Measurements from ENCODE around the gene TMEM42. TPM values are rescaled to one million over a fixed set of nuclear protein-coding genes. Genes with fewer than 3 reads are reported as not detected.

The TMEM42 gene
- total RNA-seq, 4 donors from 2014 or later = 15.9 to 27.2 (median 20.8) TPM

GRCh38 chr3:44910693-44911092 is 49.0 kb downstream of the TMEM42 start:
- DNase-seq (ENCODE audit: low spot score in 2 of 2) = no peak
- Histone ChIP-seq H3K4me3 (no peak overlapping the region), H3K9me3 (no peaks in the 10 kb centered on the region), H3K27ac (no peak overlapping the region), H3K36me3 (peaks cover 1% of the 10 kb centered on the region), H3K4me1 (no peaks in the 10 kb centered on the region), H3K27me3 (peaks cover 7% of the 10 kb centered on the region)
- WGBS = 94% methylated on average over 3 of the region's 3 CpGs
- TF ChIP-seq CTCF (IDR thresholded peaks at IDR 0.05) = no peak
- no peak for TF ChIP-seq POLR2A (IDR thresholded peaks at IDR 0.05)
- no peak for TF ChIP-seq POLR2AphosphoS5 (IDR thresholded peaks at IDR 0.05)
- no peak for TF ChIP-seq EP300 (IDR thresholded peaks at IDR 0.05)

GRCh38 chr3:44913868-44914468 is 52.3 kb downstream of the TMEM42 start:
- H3K36me3 ChIP-seq = peaks cover 26% of the 10 kb centered on the region
- H3K27ac ChIP-seq = no peak overlapping the region
- TF ChIP-seq POLR2AphosphoS5 (IDR thresholded peaks at IDR 0.05) (no peak), CTCF (IDR thresholded peaks at IDR 0.05) (peak; percentile 51 to 69)
- H3K9me3 ChIP-seq = no peaks in the 10 kb centered on the region
- no peak overlapping the region for H3K4me3 ChIP-seq
- no peaks in the 10 kb centered on the region for H3K4me1 ChIP-seq
- DNase-seq (ENCODE audit: low spot score in 2 of 2) = no peak
- H3K27me3 ChIP-seq = peaks cover 7% of the 10 kb centered on the region
- WGBS = 31% methylated on average over 4 of the region's 4 CpGs

GRCh38 chr3:44914936-44915335 is 53.2 kb downstream of the TMEM42 start:
- 67% methylated on average over 4 of the region's 4 CpGs for WGBS
- H3K36me3 ChIP-seq = peaks cover 26% of the 10 kb centered on the region
- no peak overlapping the region for H3K4me3 ChIP-seq
- H3K27ac ChIP-seq = no peak overlapping the region
- peaks cover 6% of the 10 kb centered on the region for H3K27me3 ChIP-seq
- TF ChIP-seq EP300 (IDR thresholded peaks at IDR 0.05) (no peak), POLR2AphosphoS5 (IDR thresholded peaks at IDR 0.05) (no peak), POLR2A (IDR thresholded peaks at IDR 0.05) (no peak), CTCF (IDR thresholded peaks at IDR 0.05) (peak in 1 of 2 donors; percentile 20)
- H3K4me1 ChIP-seq = peaks cover under 1% of the 10 kb centered on the region
- DNase-seq (ENCODE audit: low spot score in 2 of 2) = no peak
- no peaks in the 10 kb centered on the region for H3K9me3 ChIP-seq

Other genes starting within 250 kb of the TMEM42 start
- 10 to 100 TPM; 10.2 to 17.0 (median 14.9) TPM for gene ZNF197, start 236.9 kb upstream of the TMEM42 start, total RNA-seq
- gene ZNF35, start 213.2 kb upstream of the TMEM42 start, total RNA-seq = 1 to 10 TPM; 5.2 to 8.5 (median 7.6) TPM
- 1 to 10 TPM; 3.2 to 5.7 (median 4.6) TPM for gene ZNF502, start 149.3 kb upstream of the TMEM42 start, total RNA-seq
- 1 to 10 TPM; 1.4 to 4.0 (median 2.3) TPM for gene ZNF501, start 132.3 kb upstream of the TMEM42 start, total RNA-seq
- 10 to 100 TPM; 20.6 to 27.4 (median 22.7) TPM for gene KIAA1143, start 100.3 kb upstream of the TMEM42 start, total RNA-seq
- gene KIF15, start 100.1 kb upstream of the TMEM42 start, total RNA-seq = 1 to 10 TPM; 1.1 to 4.8 (median 2.1) TPM
- under 1 TPM in 2 of 4 donors, not detected in 2; 0.30 to 0.56 TPM for gene TGM4, start 12.7 kb downstream of the TMEM42 start, total RNA-seq
- 100 to 1,000 TPM; 143 to 311 (median 175) TPM for gene ZDHHC3, start 114.3 kb downstream of the TMEM42 start, total RNA-seq
- 100 to 1,000 TPM in 1 of 4 donors, 10 to 100 TPM in 3; 72.1 to 216 (median 88.7) TPM for gene EXOSC7, start 114.3 kb downstream of the TMEM42 start, total RNA-seq
- gene CLEC3B, start 164.4 kb downstream of the TMEM42 start, total RNA-seq = 10 to 100 TPM; 27.4 to 42.3 (median 29.3) TPM